SW480 (cell line): ENCODE measurements around the gene SZT2.
"Not testable (repeated sequence)": the region's sequence is repeated elsewhere in the genome, so short reads cannot be mapped to it uniquely, and the experiment has no call there.

Experiments
- DNase-seq: peaks from one replicate; pipeline ENCODE4 v3.0.0-alpha.2; 2016; ENCODE audit warnings: low spot score

The SZT2 gene

DNA sequence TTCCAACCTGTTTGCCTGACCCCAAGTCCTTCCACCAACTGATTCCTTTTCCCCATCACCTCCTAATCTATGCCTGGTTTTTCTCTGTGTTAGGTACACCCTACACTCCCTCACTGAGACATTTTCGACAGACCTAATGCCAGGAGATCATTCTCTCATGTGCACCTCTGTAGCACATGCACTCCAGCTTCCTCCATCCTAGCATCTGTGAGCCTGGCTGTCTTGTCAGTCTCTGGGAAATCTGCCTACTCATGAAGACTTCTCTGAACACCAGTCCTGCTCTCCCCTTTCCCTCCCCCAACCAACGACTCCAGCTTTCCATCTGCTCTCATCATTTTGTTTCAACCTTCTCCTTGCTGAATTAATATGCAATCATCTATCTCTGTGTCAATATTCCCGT, 1.1 kb upstream of the SZT2 start:
- no peak for DNase-seq

DNA sequence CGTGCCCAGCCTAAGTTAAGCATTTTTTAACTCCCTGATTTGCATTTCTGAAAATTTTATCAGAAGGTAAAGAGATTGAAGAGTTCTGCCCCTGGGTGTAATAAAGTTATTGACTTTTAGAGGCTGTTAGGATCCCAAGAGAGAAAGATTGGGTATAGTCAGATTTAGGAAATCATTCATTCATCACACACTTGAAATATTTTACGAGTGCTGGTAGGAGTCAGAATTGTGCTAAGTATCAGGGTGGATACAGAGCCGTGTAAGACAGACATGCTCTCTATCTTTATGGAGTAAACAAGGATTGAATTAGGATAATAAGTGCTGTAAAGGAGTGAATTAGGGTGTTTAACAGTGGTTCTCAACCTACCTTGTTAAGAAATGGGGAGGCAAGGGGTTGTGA, 3.0 kb downstream of the SZT2 start:
- no peak for DNase-seq

- DNase-seq = no peak
These were observed 5.8 kb downstream of the SZT2 start for GRCh38 chr1:43395523-43395922.

DNA sequence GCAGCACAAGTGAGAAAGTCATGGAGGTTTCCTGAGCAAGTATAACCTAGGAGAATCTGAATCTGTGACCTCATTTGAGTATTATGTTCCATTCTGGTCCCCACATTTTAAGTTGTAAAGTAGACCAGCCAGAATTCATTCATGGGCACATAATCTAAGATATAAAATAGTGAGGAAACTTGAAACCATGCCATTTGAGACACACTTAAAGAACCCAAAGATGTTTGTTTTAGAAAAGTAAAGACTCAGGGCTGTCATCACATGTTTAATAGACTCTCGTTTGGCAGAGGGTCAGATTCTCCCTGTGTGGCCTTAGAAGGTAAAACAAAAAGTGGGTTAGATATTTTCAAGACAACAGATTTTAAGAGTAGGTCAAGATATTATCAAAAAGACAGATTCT, 6.4 kb downstream of the SZT2 start:
- no peak for DNase-seq

- DNase-seq = no peak
These were observed 8.5 kb downstream of the SZT2 start for GRCh38 chr1:43398227-43398626.

DNA sequence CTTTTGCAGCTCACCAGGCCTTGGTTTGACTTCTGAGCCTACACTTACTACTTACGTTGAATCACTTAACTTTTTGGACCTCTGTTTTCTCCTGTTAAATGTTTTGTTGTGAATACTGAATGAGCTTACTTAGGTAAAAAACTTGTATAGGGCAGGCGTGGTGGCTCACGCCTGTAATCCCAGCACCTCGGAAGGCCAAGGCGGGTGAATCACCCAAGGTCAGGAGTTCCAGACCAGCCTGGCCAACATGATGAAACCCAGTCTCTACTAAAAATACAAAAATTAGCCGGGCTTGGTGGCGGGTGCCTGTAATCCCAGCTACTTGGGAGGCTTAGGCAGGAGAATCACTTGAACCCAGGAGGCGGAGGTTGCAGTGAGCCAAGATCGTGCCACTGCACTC, 10.7 kb downstream of the SZT2 start:
- DNase-seq = not testable (repeated sequence)

DNA sequence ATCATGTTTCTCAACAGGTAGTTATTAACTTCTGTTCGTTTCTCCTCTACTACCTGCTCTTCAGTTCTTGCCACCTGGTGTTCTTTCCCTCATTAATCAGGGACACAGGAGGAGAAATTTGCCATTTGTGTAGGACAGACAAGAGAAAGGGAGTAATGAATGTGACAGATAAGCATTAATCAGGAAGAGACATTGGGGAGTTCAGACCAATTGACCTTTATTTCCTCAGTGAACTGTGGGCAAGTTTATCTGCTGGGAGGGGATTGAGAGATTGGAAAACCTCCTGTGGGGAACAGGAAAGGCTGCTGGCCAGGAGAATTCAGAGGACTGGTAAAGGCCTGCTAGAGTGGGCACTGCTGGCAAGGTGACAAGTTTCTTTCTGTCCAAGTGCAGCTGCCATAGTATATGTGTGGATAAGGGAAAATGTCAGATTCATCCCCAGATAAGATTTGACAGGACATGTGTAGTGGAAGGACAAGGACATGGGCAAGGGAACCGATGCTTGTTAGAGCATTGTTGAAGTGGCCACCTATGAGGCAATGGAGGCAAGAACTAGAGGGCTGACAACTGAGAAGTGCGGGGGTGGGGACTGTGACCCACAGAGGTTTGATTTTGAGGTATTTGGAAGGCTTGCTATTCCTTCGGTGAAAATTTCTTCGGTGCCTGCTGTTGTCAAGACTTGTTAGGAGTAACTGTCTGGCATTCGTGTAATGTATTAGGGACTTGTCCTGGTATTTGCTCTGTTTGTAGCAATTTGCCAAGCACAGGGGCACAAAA, 12.6 kb downstream of the SZT2 start:
- DNase-seq = no peak

GRCh38 chr1:43404353-43404752, 14.7 kb downstream of the SZT2 start:
- no peak for DNase-seq

- no peak for DNase-seq
These were observed 15.6 kb downstream of the SZT2 start for GRCh38 chr1:43405219-43405875.

GRCh38 chr1:43405876-43406234, 16.2 kb downstream of the SZT2 start:
- no peak for DNase-seq

DNA sequence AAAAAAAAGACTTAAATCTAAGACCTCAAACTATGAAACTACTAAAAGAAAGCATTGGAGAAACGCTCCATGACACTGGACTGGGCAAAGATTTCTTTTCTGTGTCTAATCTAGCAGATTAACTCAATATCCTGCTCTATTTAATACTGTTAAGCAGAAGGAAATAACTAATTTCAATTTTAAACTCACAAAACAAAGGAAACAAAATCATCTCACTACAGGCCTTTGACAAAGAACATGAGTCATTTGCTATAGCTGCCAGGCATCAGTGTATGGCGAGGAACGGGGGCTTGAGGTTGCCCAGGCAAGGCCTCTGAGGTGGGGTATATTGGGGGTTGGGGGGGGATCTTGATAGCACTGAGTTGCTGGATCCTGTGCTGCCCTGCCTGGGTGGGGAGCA, 20.9 kb downstream of the SZT2 start:
- DNase-seq = no peak

- DNase-seq = not testable (repeated sequence)
These were observed 23.7 kb downstream of the SZT2 start for GRCh38 chr1:43413426-43413825.

GRCh38 chr1:43414634-43415223, 25.0 kb downstream of the SZT2 start:
- DNase-seq = peak; percentile 55

DNA sequence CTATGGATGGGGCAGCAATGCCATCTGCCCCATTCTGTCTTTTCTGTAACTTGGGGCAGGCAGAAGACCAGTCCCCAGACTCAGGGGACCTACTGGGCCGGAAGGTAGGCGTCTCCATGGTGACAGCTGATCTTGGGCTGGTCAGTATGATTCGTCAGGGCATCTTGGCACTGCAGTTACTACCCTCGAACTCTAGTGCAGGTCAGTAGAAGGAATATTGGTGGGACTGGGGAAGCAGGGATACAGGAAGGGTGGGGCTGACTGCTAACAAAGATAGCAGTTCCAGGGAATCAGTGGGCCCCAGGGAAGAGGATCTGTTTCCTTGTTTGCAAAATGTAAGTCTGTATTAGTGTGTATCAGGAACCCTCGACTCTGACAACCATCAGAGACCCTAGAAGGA, 26.2 kb downstream of the SZT2 start:
- DNase-seq = no peak

GRCh38 chr1:43418858-43419257, 29.2 kb downstream of the SZT2 start:
- no peak for DNase-seq

DNA sequence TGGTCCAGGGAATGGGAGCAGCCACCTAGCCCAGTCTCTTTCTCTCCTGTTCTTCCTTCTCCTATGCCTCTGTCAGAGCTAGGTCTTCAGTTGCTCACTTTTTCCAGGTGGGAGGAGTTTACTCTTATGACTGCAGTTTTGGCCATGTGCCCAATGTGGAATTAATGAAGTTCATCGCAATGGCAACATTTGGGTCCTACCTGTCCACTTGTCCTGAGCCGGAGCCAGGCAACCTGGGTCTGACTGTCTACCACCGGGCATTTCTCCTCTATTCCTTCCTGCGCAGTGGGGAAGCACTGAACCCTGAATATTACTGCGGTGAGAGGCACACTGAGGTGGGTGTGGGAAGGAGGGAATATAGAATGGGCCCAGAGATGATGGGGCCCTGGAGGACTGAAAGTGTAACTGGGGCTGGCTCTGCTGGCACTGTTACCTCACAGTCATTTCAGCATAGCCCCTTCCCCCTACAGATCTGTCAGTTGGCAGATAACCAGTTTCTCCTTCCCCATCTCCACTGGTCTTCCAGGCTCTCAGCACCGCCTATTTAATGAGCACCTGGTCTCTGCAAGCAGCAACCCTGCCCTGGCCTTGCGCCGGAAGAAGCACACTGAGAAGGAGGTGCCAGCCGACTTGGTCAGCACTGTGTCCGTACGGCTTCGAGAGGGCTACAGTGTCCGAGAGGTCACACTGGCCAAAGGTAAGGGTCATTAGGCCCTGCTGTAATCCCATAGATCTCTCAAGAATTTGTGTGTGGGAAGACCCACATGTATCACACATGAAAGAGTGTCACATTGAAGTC, 30.1 kb downstream of the SZT2 start:
- no peak for DNase-seq

GRCh38 chr1:43420874-43421273, 31.2 kb downstream of the SZT2 start:
- DNase-seq = no peak

DNA sequence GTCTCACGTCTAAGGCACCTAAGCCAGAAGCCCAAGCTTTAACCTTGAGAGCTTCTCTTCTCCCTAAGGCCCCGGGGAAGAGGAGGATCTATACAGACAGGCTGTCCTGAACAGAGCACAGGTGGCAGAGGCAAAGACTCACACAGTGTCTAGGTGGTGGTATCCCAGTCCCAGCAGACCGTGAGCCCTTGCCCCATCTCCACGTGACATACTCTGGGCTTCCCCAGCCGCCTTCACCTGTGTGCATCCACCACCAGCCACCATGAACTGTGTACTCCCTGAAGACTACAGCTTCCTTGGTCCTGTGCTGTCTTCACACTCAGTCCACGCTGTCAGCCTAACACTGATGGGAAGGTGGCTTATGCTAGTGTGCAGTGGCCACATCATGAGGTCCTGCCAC, 31.7 kb downstream of the SZT2 start:
- DNase-seq = no peak

- no peak for DNase-seq
These were observed 32.5 kb downstream of the SZT2 start for GRCh38 chr1:43421976-43422750.

DNA sequence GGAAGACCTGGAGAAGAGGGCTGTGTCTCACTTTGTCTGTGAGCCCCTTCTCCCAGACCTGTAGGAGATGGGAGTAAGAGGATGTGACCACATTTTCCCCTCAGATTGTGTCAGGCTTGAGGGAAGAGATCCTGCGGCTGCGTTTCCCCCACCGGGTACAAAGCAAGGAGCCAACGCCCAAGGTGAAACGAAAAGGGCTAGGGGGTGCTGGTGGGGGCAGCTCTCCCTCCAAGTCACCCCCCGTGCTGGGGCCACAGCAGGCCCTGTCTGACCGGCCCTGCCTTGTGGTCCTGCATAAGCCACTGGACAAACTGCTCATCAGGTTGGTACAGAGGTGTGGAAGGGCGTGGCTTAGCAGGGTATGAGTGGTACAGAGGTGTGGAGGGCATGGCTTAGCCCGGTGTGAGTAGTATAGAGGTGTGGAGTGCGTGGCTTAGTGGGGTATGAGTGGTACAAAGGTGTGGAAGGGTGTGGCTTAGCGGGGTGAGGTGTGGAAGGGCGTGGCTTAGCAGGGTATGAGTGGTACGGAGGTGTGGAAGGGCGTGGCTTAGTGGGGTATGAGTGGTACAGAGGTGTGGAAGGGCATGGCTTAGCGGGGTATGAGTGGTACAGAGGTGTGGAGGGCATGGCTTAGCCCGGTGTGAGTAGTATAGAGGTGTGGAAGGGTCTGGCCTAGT, 33.4 kb downstream of the SZT2 start:
- no peak for DNase-seq
